ENCODE data around the gene KDM2A. TPM values are rescaled to one million over a fixed set of nuclear protein-coding genes. Genes with fewer than 3 reads are reported as not detected.
A peak's percentile ranks its signal among the peaks of the same experiment; 100 is the strongest.
"Not testable (repeated sequence)": the region's sequence is repeated elsewhere in the genome, so short reads cannot be mapped to it uniquely, and the experiment has no call there.

KDM2A gene
- total RNA-seq, 1 experiment from 2014 or later, result 121 TPM

GRCh38 chr11:67255864-67256263, 136.8 kb downstream of the KDM2A start:
- ChIA-PET POLR2A (ENCODE audit: low non-redundant PET) (no interaction called here), CTCF (no interaction called here)
- DNase-seq (ENCODE audit: low spot score), result no peak
- Histone ChIP-seq H3K9me3 (ENCODE audit: low read depth, low read length, poor library complexity, severe bottlenecking) (no peaks in the 10 kb centered on the region), H3K27me3 (replicated peaks; ENCODE audit: insufficient read depth, low read depth, low read length, poor library complexity) (no peaks in the 10 kb centered on the region), H3K4me3 (ENCODE audit: low read depth, low read length, poor library complexity, severe bottlenecking) (no peak overlapping the region), H3K4me1 (ENCODE audit: insufficient read depth, low read length, poor library complexity, severe bottlenecking) (no peaks in the 10 kb centered on the region), H3K27ac (ENCODE audit: low read depth, low read length, poor library complexity, severe bottlenecking) (no peak overlapping the region), H3K36me3 (ENCODE audit: insufficient read depth, low read length, poor library complexity, severe bottlenecking) (peaks cover 54% of the 10 kb centered on the region)
- TF ChIP-seq CTCF (conservative IDR thresholded peaks at IDR 0.05; ENCODE audit: low read depth, low read length) (no peak), EZH2 (IDR thresholded peaks at IDR 0.05; ENCODE audit: borderline replicate concordance, low read depth, low read length, poor library complexity, severe bottlenecking) (no peak)
- BruUV-seq (replicated peaks), result no TSS peak
- intact Hi-C loops (cut with micrococcal nuclease; ENCODE audit: unreplicated experiment), result loop anchor here (10.0 kb wide), 1 partner anchor 201 kb away; the partner anchor contains the start of gene RHOD

DNA sequence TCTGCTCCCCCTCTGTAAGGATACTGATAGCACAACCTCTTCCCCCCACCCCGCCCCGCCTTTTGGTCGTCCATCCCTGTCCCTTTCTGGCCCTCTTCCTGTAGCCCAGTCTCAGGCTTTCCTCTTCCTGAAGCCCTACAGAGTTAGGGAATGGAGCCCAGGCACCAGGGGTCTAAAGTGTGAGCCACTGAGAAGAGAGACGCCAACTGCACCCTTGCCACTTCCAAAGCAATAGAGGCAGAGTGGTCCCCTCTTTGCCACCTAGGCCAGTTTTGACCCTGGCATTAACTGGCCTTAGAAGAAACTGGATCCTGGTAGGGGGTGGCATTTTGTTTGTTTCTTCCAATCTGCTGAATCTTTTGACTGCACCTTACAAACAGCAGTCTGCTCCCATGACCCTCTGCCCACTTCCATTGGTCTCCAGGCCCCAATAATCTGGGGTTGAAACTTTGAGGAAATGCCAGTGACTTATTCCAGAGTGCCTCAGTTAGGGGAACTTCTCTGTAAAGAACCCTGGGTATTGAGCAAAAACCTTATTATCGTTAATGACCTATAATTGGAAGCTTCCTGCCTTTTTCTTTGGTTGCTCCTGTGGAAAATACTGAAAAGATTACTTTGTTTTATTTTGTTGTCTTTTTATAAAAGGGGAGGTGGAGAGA, 137.5 kb downstream of the KDM2A start:
- intact Hi-C loops (cut with micrococcal nuclease; ENCODE audit: unreplicated experiment), result loop anchor here (10.0 kb wide), 1 partner anchor 202 kb away; the partner anchor contains the start of gene RHOD
- BruUV-seq (replicated peaks), result no TSS peak
- Histone ChIP-seq H3K36me3 (ENCODE audit: insufficient read depth, low read length, poor library complexity, severe bottlenecking) (peaks cover 47% of the 10 kb centered on the region), H3K4me1 (ENCODE audit: insufficient read depth, low read length, poor library complexity, severe bottlenecking) (peaks cover 5% of the 10 kb centered on the region), H3K9me3 (ENCODE audit: low read depth, low read length, poor library complexity, severe bottlenecking) (no peaks in the 10 kb centered on the region), H3K4me3 (ENCODE audit: low read depth, low read length, poor library complexity, severe bottlenecking) (no peak overlapping the region), H3K27me3 (replicated peaks; ENCODE audit: insufficient read depth, low read depth, low read length, poor library complexity) (no peaks in the 10 kb centered on the region), H3K27ac (ENCODE audit: low read depth, low read length, poor library complexity, severe bottlenecking) (peak overlapping the region; percentile 59)
- ChIA-PET POLR2A (ENCODE audit: low non-redundant PET) (no interaction called here), CTCF (no interaction called here)
- TF ChIP-seq CTCF (conservative IDR thresholded peaks at IDR 0.05; ENCODE audit: low read depth, low read length) (no peak), EZH2 (IDR thresholded peaks at IDR 0.05; ENCODE audit: borderline replicate concordance, low read depth, low read length, poor library complexity, severe bottlenecking) (no peak)
- DNase-seq (ENCODE audit: low spot score), result no peak

DNA sequence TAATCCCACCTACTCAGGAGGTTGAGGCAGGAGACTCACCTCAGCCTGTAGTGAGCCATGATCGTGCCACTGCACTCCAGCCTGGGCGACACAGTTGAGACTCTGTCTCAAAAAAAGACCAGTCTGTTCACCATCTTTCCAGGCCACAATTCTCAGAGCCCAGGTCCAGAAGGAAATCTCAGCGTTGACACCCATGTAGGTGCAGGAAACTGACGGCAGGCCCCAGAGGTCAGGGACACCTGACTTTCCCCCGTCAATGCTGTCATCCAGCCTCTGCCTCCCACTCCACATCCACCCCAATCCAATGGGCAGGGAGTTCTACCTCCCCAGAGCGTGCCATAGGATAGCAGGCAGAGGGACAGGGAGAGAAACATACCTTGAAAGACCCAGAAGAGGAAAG, 141.3 kb downstream of the KDM2A start:
- no TSS peak for BruUV-seq (replicated peaks)
- peaks cover 9% of the 10 kb centered on the region for H3K36me3 ChIP-seq (ENCODE audit: insufficient read depth, low read length, poor library complexity, severe bottlenecking)
- no peaks in the 10 kb centered on the region for H3K9me3 ChIP-seq (ENCODE audit: low read depth, low read length, poor library complexity, severe bottlenecking)
- ChIA-PET POLR2A (ENCODE audit: low non-redundant PET) (no interaction called here), CTCF (no interaction called here)
- no peak for TF ChIP-seq CTCF (conservative IDR thresholded peaks at IDR 0.05; ENCODE audit: low read depth, low read length)
- no peak for TF ChIP-seq EZH2 (IDR thresholded peaks at IDR 0.05; ENCODE audit: borderline replicate concordance, low read depth, low read length, poor library complexity, severe bottlenecking)
- no peak for DNase-seq (ENCODE audit: low spot score)
- H3K4me1 ChIP-seq (ENCODE audit: insufficient read depth, low read length, poor library complexity, severe bottlenecking), result peaks cover 16% of the 10 kb centered on the region
- no peak overlapping the region for H3K27ac ChIP-seq (ENCODE audit: low read depth, low read length, poor library complexity, severe bottlenecking)
- H3K27me3 ChIP-seq (replicated peaks; ENCODE audit: insufficient read depth, low read depth, low read length, poor library complexity), result no peaks in the 10 kb centered on the region
- no peak overlapping the region for H3K4me3 ChIP-seq (ENCODE audit: low read depth, low read length, poor library complexity, severe bottlenecking)
- intact Hi-C loops (cut with micrococcal nuclease; ENCODE audit: unreplicated experiment), result no loop called here

DNA sequence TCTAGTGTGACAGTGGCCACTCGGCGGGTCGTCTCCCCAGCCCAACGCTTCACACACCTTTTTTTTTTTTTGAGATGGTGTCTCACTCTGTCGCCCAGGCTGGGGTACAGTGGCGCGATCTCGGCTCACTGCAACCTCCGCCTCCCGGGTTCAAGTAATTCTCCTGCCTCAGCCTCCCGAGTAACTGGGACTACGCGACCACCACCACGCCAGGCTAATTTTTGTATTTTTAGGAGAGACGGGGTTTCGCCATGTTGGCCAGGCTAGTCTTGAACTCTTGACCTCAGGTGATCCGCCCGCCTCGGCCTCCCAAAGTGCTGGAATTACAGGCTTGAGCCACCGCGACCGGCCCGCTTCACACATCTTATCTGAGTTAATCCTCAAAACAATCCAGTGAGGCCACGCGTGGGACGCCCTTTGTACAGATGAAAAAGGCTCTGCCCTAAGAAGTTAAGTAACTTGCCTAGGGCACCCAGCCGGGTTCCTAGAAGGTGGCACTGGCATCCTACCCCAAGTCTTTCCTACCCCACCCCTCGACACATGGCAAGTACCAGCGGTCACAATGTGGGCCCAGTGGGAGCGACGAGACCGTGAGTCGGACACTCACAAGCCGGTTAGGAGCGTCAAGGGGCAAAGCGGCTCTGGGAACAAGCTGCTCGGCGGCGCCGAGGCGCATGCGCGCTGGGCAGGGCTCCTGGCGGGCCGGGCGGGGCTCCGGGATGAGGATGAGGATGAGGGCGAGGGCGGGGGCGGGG, 142.0 kb downstream of the KDM2A start:
- POLR2A ChIA-PET (ENCODE audit: low non-redundant PET), result interaction anchor here (0.7 kb wide), 1 partner anchor 369 kb away, joined by 3 read pairs; the partner anchor contains the start of gene NUDT8
- H3K27me3 ChIP-seq (replicated peaks; ENCODE audit: insufficient read depth, low read depth, low read length, poor library complexity); H3K36me3 ChIP-seq (ENCODE audit: insufficient read depth, low read length, poor library complexity, severe bottlenecking); intact Hi-C loops (cut with micrococcal nuclease; ENCODE audit: unreplicated experiment); H3K27ac ChIP-seq (ENCODE audit: low read depth, low read length, poor library complexity, severe bottlenecking); H3K9me3 ChIP-seq (ENCODE audit: low read depth, low read length, poor library complexity, severe bottlenecking); BruUV-seq (replicated peaks): not testable (repeated sequence)
- CTCF ChIA-PET, result interaction anchor here (0.6 to 3.2 kb wide), 8 partner anchors 9 to 144 kb away, joined by 3 to 76 read pairs (median 6); no protein-coding TSS in a partner anchor
- Histone ChIP-seq H3K4me1 (ENCODE audit: insufficient read depth, low read length, poor library complexity, severe bottlenecking) (peaks cover 22% of the 10 kb centered on the region), H3K4me3 (ENCODE audit: low read depth, low read length, poor library complexity, severe bottlenecking) (peak overlapping the region; percentile 38)
- peak; percentile 73 for DNase-seq (ENCODE audit: low spot score)
